Fibroblast of villous mesenchyme (primary cell): ENCODE measurements around the gene OCIAD1. TPM values are rescaled to one million over a fixed set of nuclear protein-coding genes. Genes with fewer than 3 reads are reported as not detected.

Experiments
- DNase-seq: peaks from one replicate; pipeline ENCODE4 v3.0.0-alpha.2; 2010; ENCODE audit warnings: low read depth
- H3K4me3 ChIP-seq: 2 replicates; pipeline ENCODE4 v1.5.1; 2011; ENCODE audit warnings: low read depth, mild to moderate bottlenecking, low read length
- CTCF ChIP-seq: IDR thresholded peaks from 2 replicates; pipeline ENCODE4 v1.5.1; 2012; ENCODE audit warnings: low read depth, mild to moderate bottlenecking, low read length; ENCODE audit not compliant: insufficient read depth
- total RNA-seq: library from RNA; depleted of rRNA; stranded (reverse); fragments of >200 nt; gene quantifications from 2 replicates; pipeline ENCODE4 v1.2.3, GENCODE V29; 2012

The OCIAD1 gene
- total RNA-seq, 1 donor: 123 TPM

- DNase-seq: peak; percentile 88
- TF ChIP-seq CTCF: no peak
- H3K4me3 ChIP-seq: no peak overlapping the region
These were observed 78.8 kb downstream of the OCIAD1 start for GRCh38 chr4:48909697-48910096.

- no peak overlapping the region for H3K4me3 ChIP-seq
- no peak for TF ChIP-seq CTCF
- no peak for DNase-seq
These were observed 79.6 kb downstream of the OCIAD1 start for GRCh38 chr4:48910511-48910910.

Other genes starting within 250 kb of the OCIAD1 start
- 32.2 and 44.0 TPM in 2 replicates for gene FRYL, start 50.8 kb upstream of the OCIAD1 start, total RNA-seq
- 9.5 and 12.6 TPM in 2 replicates for gene OCIAD2, start 75.7 kb downstream of the OCIAD1 start, total RNA-seq
- not detected in 2 replicates for gene CWH43, start 155.2 kb downstream of the OCIAD1 start, total RNA-seq